ENCODE results near the gene CELF3.

DNA sequence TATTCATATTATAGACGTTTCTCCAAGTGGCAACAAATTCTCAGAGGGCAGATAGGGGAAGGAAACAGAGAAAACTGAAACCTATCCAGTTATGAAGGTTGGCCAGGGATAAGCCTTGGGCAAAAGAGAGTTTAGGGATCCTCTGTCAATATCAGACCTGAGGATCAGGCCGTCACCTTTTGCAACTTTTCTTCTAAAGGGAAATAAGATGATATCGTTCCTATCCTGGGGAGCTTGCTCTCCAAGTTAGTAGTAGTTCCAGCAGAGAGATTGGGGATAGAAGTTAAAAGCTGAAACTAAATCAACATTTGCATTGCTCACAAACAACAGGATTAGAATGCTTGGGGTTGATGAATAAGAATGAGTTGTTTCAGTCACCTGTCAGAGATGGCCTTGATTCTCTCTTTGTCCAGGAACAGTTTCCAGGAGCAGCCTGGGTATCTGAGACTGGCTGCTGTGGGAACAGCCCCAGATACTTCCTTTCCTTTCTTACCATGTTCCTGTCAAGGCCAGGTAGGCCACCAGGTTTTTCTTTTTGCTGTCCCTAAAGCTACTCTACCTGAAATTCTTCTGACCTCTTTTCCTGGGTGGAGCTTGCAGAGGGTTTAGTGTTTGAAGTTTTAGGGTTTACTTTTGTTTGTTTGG lies 7.2 kb upstream of the CELF3 start:
- TF ChIP-seq, protein P1, sequence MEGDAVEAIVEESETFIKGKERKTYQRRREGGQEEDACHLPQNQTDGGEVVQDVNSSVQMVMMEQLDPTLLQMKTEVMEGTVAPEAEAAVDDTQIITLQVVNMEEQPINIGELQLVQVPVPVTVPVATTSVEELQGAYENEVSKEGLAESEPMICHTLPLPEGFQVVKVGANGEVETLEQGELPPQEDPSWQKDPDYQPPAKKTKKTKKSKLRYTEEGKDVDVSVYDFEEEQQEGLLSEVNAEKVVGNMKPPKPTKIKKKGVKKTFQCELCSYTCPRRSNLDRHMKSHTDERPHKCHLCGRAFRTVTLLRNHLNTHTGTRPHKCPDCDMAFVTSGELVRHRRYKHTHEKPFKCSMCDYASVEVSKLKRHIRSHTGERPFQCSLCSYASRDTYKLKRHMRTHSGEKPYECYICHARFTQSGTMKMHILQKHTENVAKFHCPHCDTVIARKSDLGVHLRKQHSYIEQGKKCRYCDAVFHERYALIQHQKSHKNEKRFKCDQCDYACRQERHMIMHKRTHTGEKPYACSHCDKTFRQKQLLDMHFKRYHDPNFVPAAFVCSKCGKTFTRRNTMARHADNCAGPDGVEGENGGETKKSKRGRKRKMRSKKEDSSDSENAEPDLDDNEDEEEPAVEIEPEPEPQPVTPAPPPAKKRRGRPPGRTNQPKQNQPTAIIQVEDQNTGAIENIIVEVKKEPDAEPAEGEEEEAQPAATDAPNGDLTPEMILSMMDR (IDR thresholded peaks at IDR 0.05): no peak
- TF ChIP-seq SP1 (CRISPR knock-in tag; conservative IDR thresholded peaks at IDR 0.05) (no peak), JUN (CRISPR knock-in tag; IDR thresholded peaks at IDR 0.05) (no peak), TEAD4 (CRISPR knock-in tag; IDR thresholded peaks at IDR 0.05) (no peak), RELA (CRISPR knock-in tag; IDR thresholded peaks at IDR 0.05; ENCODE audit: borderline replicate concordance) (no peak), TEAD1 (CRISPR knock-in tag; IDR thresholded peaks at IDR 0.05) (no peak), ZNF671 (CRISPR knock-in tag; IDR thresholded peaks at IDR 0.05) (no peak)
